ENCODE data around the gene PAPSS1. TPM values are rescaled to one million over a fixed set of nuclear protein-coding genes. Genes with fewer than 3 reads are reported as not detected.

The PAPSS1 gene
- total RNA-seq, 1 experiment from 2014 or later: 83.6 TPM

DNA sequence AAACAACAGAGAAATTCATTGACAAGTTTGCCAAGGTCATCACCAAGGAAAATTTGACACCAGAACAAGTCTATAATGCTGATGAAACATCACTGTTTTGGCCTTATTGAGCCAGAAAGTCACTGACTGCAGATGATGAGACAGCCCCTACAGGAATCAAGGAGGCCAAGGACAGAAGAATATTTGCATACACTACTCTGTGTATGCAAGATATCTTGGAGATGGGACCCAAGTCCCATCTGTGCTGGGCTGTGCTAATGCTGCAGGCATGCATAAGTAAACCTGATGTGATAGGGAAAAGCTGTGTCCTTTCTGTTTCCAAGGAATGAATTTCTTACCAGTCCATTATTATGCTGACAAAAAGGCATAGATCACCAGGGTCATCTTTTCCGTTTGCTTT lies 126.8 kb downstream of the PAPSS1 start:
- Mint-ChIP-seq H3K36me3 (ENCODE audit: insufficient read depth in 1 of 3, low read depth in 3 of 3) (peaks cover 0 to 11% (median 7%) of the 10 kb centered on the region in 3 experiments; a peak in 4 of 7 replicates), H3K27me3 (ENCODE audit: low read depth) (no peaks in the 10 kb centered on the region), H3K4me3 (no peak overlapping the region), H3K9me3 (peaks cover 2 to 17% of the 10 kb centered on the region in 2 experiments; a peak in 2 of 5 replicates), H3K27ac (no peak overlapping the region), H3K4me1 (no peaks in the 10 kb centered on the region)
- Histone ChIP-seq H3K23ac (ENCODE audit: insufficient read length, low read depth, low read length) (no peak overlapping the region), H2BK12ac (ENCODE audit: insufficient read length, low read depth, low read length) (no peak overlapping the region), H4K5ac (ENCODE audit: insufficient read length, low read depth, low read length) (no peak overlapping the region), H3K27me3 (ENCODE audit: insufficient read depth, low read length) (no peaks in the 10 kb centered on the region), H2AK5ac (ENCODE audit: insufficient read length, low read length) (no peak overlapping the region), H3K14ac (ENCODE audit: insufficient read depth, low read length) (no peak overlapping the region), H4K91ac (ENCODE audit: insufficient read length, low read depth, low read length) (no peak overlapping the region), H3K56ac (ENCODE audit: insufficient read length, low read depth, low read length) (no peak overlapping the region), H3K79me2 (ENCODE audit: insufficient read depth, low read length) (no peaks in the 10 kb centered on the region), H3K23me2 (ENCODE audit: insufficient read length, low read depth, low read length, poor library complexity, severe bottlenecking) (no peaks in the 10 kb centered on the region), H3K79me1 (ENCODE audit: insufficient read depth, low read depth, low read length, poor library complexity, severe bottlenecking) (no peaks in the 10 kb centered on the region), H3K9me3 (ENCODE audit: control insufficient read depth, low read depth, low read length) (no peaks in the 10 kb centered on the region), H2BK120ac (ENCODE audit: low read depth, low read length, poor library complexity, severe bottlenecking) (no peak overlapping the region), H2AFZ (ENCODE audit: low read length) (no peak overlapping the region), H4K8ac (replicated peaks; ENCODE audit: insufficient read length, low read depth, low read length) (no peak overlapping the region), H2BK20ac (ENCODE audit: low read depth, low read length, poor library complexity, severe bottlenecking) (no peak overlapping the region), H3T11ph (ENCODE audit: low read length) (no peak overlapping the region), H3K27ac (ENCODE audit: insufficient read length, low read depth, low read length) (no peak overlapping the region), H2BK15ac (ENCODE audit: low read depth, low read length) (no peak overlapping the region), H4K20me1 (ENCODE audit: control insufficient read depth, insufficient read depth, insufficient read length) (no peaks in the 10 kb centered on the region), H3K4me2 (ENCODE audit: insufficient read depth, insufficient read length, low read length) (no peak overlapping the region), H2BK5ac (ENCODE audit: insufficient read length, low read length) (no peak overlapping the region), H3K18ac (ENCODE audit: insufficient read length, low read depth, low read length) (no peak overlapping the region), H3K4ac (ENCODE audit: low read depth, low read length) (no peak overlapping the region), H3K4me1 (ENCODE audit: insufficient read depth, low read length) (no peaks in the 10 kb centered on the region), H3K9ac (ENCODE audit: extremely low read depth, insufficient read length, low read length) (no peak overlapping the region)
- no peak for DNase-seq
- TF ChIP-seq, protein P1, sequence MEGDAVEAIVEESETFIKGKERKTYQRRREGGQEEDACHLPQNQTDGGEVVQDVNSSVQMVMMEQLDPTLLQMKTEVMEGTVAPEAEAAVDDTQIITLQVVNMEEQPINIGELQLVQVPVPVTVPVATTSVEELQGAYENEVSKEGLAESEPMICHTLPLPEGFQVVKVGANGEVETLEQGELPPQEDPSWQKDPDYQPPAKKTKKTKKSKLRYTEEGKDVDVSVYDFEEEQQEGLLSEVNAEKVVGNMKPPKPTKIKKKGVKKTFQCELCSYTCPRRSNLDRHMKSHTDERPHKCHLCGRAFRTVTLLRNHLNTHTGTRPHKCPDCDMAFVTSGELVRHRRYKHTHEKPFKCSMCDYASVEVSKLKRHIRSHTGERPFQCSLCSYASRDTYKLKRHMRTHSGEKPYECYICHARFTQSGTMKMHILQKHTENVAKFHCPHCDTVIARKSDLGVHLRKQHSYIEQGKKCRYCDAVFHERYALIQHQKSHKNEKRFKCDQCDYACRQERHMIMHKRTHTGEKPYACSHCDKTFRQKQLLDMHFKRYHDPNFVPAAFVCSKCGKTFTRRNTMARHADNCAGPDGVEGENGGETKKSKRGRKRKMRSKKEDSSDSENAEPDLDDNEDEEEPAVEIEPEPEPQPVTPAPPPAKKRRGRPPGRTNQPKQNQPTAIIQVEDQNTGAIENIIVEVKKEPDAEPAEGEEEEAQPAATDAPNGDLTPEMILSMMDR (conservative IDR thresholded peaks at IDR 0.05): no peak
- no CpG with 5 or more reads among the region's 1 CpG for WGBS (ENCODE audit: extremely low coverage, insufficient read length, low lambda C conversion rate)

Measured in H9 (cell line).